Activated CD8-positive, alpha-beta memory T cell treated with anti-CD3 and anti-CD28 coated beads, Interleukin-2, amount 50 U/mL, for 1 hour (primary cell): ENCODE measurements around the gene EYA2.

ENCODE experiments used
- DNase-seq: peaks from one replicate; pipeline ENCODE4 v3.0.0-alpha.2; 2020; ENCODE audit errors: extremely low read depth

EYA2 gene

DNA sequence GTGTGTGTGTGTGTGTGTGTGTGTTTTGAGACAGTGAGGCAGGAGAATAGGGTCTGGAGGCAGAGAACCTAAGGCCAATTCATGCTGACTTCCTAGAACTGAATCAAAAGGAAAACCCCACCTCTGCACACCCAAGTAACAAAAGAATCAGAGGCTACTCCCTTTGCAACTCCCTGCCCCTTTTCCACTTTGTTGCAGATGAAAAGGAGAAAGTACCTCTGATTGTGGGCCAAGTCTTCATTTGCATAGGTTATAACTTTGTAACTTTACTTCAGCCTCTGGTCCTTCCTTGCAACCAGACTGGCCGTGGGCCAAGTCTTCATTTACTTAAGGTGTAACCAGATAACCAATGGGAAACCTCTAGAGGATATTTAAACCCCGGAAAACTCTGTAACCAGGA, 168.8 kb downstream of the EYA2 start:
- DNase-seq, result no peak

DNA sequence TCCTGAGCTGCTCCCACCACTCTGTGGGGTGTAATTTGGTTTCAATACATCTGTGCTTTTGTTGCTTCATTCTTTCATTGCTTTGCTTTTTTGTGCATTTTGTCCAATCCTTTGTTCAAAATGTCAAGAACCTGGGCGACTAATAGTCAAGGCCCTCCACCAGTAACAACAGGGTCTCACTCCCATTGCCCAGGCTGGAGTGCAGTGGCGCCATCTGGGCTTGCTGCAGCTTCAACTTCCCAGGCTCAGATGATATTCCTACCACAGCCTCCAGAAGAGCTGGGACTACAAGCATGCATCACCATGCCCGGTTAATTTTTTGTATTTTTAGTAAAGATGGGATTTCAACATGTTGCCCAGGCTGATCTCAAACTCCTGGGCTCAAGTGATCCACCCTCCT, 169.2 kb downstream of the EYA2 start:
- no peak for DNase-seq

DNA sequence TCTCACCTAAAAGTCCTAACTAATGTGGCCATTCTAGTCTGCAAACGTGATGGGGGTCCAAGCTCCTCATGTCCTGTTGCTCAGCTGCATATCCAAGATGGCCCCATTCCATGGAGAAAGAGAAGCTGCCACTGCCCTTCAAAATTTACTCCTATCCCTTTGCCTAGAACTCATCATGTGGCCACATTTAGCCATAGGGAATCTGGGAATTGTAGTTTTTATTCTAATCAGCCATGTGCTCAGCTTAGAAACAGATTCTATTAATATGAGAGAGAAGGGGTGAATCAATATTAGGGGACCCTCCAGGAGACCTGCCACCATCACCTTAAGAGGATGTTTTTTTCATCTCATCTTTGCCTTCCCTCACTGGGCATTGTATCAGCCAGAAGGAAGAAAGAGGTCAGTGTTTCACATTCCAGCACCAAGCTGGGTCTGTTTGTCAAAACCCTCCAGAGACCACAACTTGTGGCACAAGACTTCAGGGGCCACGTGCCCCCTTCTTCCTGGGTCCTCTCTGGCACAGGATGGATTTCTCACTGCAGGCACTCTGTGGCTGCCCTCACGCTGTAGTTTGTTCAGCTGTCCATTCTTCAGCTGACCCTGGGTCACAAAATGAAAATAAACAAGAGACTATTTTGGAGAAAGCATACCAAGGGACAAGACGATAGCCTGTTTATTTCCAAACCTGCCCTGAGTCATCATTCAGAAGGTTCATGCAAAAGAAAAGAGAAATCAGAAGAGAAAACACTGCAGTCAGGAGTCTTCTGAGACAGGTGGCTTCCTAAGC, 172.0 kb downstream of the EYA2 start:
- DNase-seq, result no peak

- no peak for DNase-seq
Observed at GRCh38 chr20:47067776-47068175, 173.1 kb downstream of the EYA2 start.

GRCh38 chr20:47070176-47070575, 175.5 kb downstream of the EYA2 start:
- DNase-seq, result no peak

GRCh38 chr20:47071646-47072185, 177.1 kb downstream of the EYA2 start:
- no peak for DNase-seq

GRCh38 chr20:47073766-47074475, 179.3 kb downstream of the EYA2 start:
- no peak for DNase-seq

GRCh38 chr20:47075263-47075662, 180.6 kb downstream of the EYA2 start:
- DNase-seq, result no peak

DNA sequence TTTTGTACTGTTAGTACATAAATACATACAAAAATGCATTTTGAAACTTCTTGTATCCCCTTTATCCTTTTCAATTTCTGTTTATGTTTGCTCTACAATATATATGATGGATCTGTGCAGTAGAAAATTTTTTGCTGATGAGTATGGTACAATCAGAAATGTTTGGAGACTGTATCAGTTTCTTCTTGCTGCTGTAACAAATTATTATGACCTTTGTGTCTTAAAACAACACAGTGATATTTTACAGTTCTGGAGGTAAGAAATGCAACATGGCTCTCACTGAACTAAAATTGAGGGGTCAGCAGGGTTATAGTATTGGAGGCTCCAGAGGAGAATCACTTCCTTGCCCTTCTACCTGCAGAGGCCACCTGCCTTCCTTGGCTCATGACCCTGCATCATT, 184.4 kb downstream of the EYA2 start:
- DNase-seq, result no peak

- DNase-seq, result no peak
Observed at GRCh38 chr20:47080365-47080764, 185.7 kb downstream of the EYA2 start.

- DNase-seq, result no peak
Observed at GRCh38 chr20:47086316-47086715, 191.7 kb downstream of the EYA2 start.

DNA sequence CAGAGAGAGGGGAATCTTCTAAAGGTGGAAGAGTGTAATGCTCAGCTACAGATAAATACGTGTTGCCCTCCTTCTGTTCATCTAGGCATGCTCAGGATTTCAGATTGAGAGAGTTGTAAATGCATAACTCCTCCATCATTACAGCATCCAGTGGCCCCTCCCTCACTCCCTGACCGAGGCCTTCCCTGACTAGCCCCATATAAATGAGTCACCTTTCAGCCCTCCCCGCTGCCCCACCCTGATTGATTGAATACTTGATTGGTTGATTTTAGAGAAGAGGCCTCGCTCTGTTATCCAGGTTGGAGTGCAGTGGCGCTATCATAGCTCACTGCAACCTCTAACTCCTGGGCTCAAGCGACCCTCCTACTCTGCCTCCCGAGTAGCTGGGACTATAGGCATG, 193.7 kb downstream of the EYA2 start:
- no peak for DNase-seq

DNA sequence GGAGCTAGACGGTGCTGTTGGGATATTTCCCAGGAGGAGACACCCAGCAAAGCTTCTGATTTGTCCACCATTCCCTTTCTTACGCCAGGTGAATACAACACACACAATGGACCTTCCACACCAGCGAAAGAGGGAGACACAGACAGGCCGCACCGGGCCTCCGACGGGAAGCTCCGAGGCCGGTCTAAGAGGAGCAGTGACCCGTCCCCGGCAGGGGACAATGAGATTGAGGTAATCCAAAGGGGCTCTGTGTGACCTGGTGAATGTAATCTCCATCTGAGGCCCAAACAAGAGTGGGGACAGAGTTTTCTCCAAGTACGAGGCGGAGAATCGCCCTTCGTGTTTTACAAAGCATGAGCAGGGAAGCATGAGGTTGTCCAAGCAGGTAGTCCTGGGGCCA, 194.5 kb downstream of the EYA2 start:
- no peak for DNase-seq

DNA sequence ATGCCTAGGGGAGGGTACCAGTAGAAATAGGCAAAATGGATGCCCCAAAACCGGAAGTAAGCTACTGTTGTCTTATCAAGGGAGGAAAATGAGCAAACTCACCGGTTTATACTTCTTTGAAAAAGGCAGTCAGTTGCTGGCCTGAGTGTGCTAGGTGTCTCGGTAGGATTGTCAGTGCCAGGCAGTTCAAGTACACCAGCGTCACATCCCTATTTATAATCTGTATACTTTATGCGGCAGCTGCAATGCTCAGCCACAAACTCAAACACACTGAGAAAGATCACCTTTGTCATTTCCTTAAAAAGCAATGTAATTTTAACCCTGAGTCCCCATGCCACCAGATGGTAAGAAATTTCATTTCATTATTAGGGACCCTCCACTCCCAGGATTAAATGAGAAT, 196.2 kb downstream of the EYA2 start:
- DNase-seq, result no peak

GRCh38 chr20:47093320-47093966, 198.8 kb downstream of the EYA2 start:
- no peak for DNase-seq

- DNase-seq, result no peak
Observed at GRCh38 chr20:47095690-47096089, 201.0 kb downstream of the EYA2 start.

DNA sequence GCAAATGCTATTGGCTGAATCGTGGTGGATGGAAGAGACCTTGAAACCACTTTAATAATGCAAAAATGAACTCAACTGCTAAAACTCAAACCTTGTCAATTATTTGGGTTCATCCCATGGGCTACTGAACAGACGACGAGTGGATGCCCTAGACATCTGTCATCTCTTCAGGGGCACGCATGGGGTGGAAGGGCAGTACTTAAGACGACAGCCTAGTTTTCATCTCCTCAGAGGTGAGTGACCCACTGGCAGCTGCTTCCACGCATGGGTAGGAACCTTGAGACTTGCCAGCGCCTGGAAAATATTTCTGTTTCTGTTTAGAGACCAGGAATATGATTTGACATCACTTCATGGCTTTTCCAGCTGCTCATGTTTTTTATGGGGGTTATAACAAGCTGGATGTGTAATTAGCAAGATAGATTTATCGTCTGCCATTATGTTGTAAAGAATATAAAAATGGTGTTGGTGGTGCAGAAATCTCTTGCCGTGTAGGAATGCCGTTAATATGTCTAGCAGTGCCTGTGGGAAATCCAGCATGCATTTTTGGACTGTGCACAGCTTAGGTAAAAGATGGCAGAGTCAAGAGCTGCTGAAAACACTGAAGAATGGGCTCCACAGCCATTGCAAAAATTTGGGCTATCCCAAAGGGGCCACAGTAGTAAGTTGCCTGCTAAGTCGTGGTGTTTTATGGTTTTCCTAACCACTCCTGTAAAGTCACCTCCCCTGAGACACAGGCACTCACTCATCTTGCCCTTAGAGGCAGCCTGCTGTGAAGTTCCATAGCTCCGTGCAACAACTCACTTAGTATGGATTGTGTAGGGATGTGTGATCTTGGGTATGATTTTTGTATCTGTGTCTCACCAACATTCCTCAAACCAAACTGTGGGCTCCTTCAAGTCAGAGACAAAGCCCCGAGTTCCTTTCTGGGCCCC, 203.3 kb downstream of the EYA2 start:
- DNase-seq, result no peak

DNA sequence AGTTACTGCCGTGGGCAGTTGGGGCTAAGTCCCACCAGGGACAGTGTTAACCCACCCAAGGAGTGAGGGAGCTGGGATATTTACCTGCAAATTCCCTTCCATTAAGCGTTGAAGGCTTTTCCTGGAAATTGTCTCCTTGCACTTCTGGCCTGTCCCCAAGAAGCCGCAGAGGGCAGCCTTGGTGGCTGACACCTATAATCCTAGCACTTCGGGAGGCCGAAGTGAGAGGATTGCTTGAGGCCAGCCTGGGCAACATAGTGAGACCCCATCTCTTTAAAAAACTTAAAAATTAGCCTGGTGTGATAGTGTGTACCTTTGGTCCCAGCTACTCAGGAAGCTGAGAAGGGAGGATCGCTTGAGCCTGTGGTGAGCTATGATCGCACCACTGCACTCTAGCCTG, 204.4 kb downstream of the EYA2 start:
- no peak for DNase-seq

DNA sequence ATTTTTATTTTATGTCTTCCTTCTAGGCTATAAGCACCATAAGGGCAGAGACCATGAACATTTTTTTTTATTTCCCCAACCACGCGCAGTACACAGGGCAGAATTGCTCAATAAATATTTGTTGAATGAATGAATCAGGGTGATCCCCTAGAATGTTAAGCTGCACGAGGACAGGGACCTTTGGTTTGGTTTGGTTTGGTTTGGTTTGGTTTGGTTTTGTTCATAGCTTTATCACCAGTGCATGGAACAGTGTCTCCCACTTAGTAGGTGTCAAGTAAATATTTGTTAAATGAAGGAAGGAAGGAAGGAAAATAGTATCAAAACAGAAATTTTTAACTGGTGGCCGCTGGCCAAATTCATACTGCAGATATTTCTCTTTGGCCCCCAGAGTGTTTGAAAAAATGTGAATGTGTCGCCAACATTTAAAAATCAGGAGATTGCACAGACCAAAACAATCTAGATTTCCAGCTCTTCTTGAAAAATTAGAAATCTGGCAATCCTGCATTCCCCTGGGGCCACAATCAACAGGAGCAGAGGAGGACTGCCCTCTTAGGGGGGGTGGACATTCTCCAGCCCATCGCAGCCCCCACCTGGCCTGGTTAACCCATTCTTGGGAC, 205.3 kb downstream of the EYA2 start:
- DNase-seq, result no peak

- no peak for DNase-seq
Observed at GRCh38 chr20:47102629-47103028, 208.0 kb downstream of the EYA2 start.

DNA sequence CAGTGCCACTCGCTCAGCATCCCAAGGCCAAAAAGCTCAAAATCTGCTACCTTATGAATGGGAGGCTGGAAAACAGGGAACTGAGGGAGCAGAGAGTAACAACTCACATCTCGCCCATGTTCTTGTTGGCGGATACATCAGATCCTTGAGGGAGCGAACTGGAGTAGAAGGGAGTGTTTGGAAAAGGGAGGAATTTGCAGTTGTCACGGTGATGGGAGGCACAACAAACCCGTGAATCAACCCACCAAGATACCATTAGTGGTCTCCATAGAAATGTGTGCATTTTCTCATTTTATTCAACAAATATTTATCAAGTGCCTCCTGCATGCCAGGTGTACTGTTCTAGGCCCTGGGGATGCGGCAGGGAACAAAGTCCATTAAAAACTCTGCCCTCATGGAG, 212.1 kb downstream of the EYA2 start:
- DNase-seq, result no peak
